Liver (tissue), 9 donors: ENCODE data around the gene C4orf36. TPM values are rescaled to one million over a fixed set of nuclear protein-coding genes. Genes with fewer than 3 reads are reported as not detected.

Experiments
- DNase-seq: peaks from one replicate; pipeline ENCODE4 v3.0.0-alpha.2; 2017; ENCODE audit warnings: low spot score
- H3K27ac ChIP-seq, 2 donors: one replicate each; pipeline ENCODE4 v1.7.0; 2013; ENCODE audit warnings: inconsistent platforms in 2 of 2, low read length in 2 of 2, control low read depth in 1 of 2, low read depth in 1 of 2, mild to moderate bottlenecking in 1 of 2
- H3K27me3 ChIP-seq, 4 donors: one replicate each; pipeline versions ENCODE4 v1.6.1 to v1.7.0; 2013; ENCODE audit warnings: low read length in 3 of 4, inconsistent platforms in 1 of 4, mild to moderate bottlenecking in 1 of 4, moderate library complexity in 1 of 4; ENCODE audit not compliant: control insufficient read depth in 4 of 4, insufficient read depth in 4 of 4
- H3K36me3 ChIP-seq, 4 donors: one replicate each; pipeline versions ENCODE4 v1.6.1 to v1.7.0; 2013; ENCODE audit warnings: low read length in 3 of 4, mild to moderate bottlenecking in 3 of 4, low read depth in 1 of 4, moderate library complexity in 1 of 4; ENCODE audit not compliant: control insufficient read depth in 4 of 4, insufficient read depth in 3 of 4
- H3K4me1 ChIP-seq, 4 donors: one replicate each; pipeline versions ENCODE4 v1.6.1 to v1.7.0; 2013; ENCODE audit warnings: low read length in 3 of 4, mild to moderate bottlenecking in 3 of 4, moderate library complexity in 1 of 4; ENCODE audit not compliant: control insufficient read depth in 4 of 4, insufficient read depth in 4 of 4
- H3K4me3 ChIP-seq, 3 donors: one replicate each; pipeline versions ENCODE4 v1.6.1 to v1.7.0; 2013; ENCODE audit warnings: low read length in 3 of 3, control low read depth in 1 of 3, low read depth in 1 of 3, mild to moderate bottlenecking in 1 of 3
- H3K9ac ChIP-seq, 2 donors: one replicate each; pipeline ENCODE4 v1.7.0; 2013; ENCODE audit warnings: low read length in 2 of 2, mild to moderate bottlenecking in 2 of 2, moderate library complexity in 2 of 2, control low read depth in 1 of 2, low read depth in 1 of 2
- H3K9me3 ChIP-seq, 4 donors: one replicate each; pipeline versions ENCODE4 v1.6.1 to v1.7.0; 2013; ENCODE audit warnings: low read length in 3 of 4; ENCODE audit not compliant: control insufficient read depth in 4 of 4
- ATF3 ChIP-seq: IDR thresholded peaks from 2 replicates; pipeline ENCODE4 v1.6.1; 2016; ENCODE audit warnings: antibody characterized with exemption
- CTCF ChIP-seq: fragments of 150-350 bp; IDR thresholded peaks from 2 replicates; pipeline ENCODE4 v1.5.1; 2017; ENCODE audit warnings: improper control_type of control experiment, low read depth, low read length; ENCODE audit not compliant: missing input control
- EGR1 ChIP-seq, 2 donors: IDR thresholded peaks; 2 replicates each; pipeline ENCODE4 v1.6.1; 2016 to 2018; ENCODE audit warnings: antibody characterized with exemption in 2 of 2, low read depth in 2 of 2
- FOXA1 ChIP-seq: IDR thresholded peaks from 2 replicates; pipeline ENCODE4 v1.6.1; 2016; ENCODE audit warnings: antibody characterized with exemption
- FOXA2 ChIP-seq: IDR thresholded peaks from 2 replicates; pipeline ENCODE4 v1.6.1; 2016; ENCODE audit warnings: antibody characterized with exemption
- GABPA ChIP-seq, 2 donors: IDR thresholded peaks in 1 of 2; conservative IDR thresholded peaks in 1 of 2; 2 replicates each; pipeline ENCODE4 v1.6.1; 2016; ENCODE audit warnings: antibody characterized with exemption in 2 of 2, mild to moderate bottlenecking in 1 of 2, moderate library complexity in 1 of 2
- HNF4A ChIP-seq, 2 donors: conservative IDR thresholded peaks; 2 replicates each; pipeline ENCODE4 v1.6.1; 2016; ENCODE audit warnings: antibody characterized with exemption in 2 of 2, mild to moderate bottlenecking in 2 of 2
- HNF4G ChIP-seq: IDR thresholded peaks from 2 replicates; pipeline ENCODE4 v1.6.1; 2016; ENCODE audit warnings: antibody characterized with exemption
- JUND ChIP-seq, 2 donors: IDR thresholded peaks; 2 replicates each; pipeline ENCODE4 v1.6.1; 2016; ENCODE audit warnings: antibody characterized with exemption in 2 of 2
- MAX ChIP-seq: IDR thresholded peaks from 2 replicates; pipeline ENCODE4 v1.6.1; 2016; ENCODE audit warnings: antibody characterized with exemption
- NR2F2 ChIP-seq: IDR thresholded peaks from 2 replicates; pipeline ENCODE4 v1.6.1; 2016; ENCODE audit warnings: antibody characterized with exemption
- RAD21 ChIP-seq, 2 donors: IDR thresholded peaks; 2 replicates each; pipeline ENCODE4 v1.6.1; 2016; ENCODE audit warnings: antibody characterized with exemption in 2 of 2, mild to moderate bottlenecking in 2 of 2
- REST ChIP-seq: IDR thresholded peaks from 2 replicates; pipeline ENCODE4 v1.6.1; 2016; ENCODE audit warnings: antibody characterized with exemption, mild to moderate bottlenecking
- RXRA ChIP-seq, 2 donors: IDR thresholded peaks; 2 replicates each; pipeline ENCODE4 v1.6.1; 2017 to 2018; ENCODE audit warnings: antibody characterized with exemption in 2 of 2, mild to moderate bottlenecking in 1 of 2
- SP1 ChIP-seq: IDR thresholded peaks from 2 replicates; pipeline ENCODE4 v1.6.1; 2018; ENCODE audit warnings: antibody characterized with exemption, mild to moderate bottlenecking
- TAF1 ChIP-seq: conservative IDR thresholded peaks from 2 replicates; pipeline ENCODE4 v1.6.1; 2016; ENCODE audit warnings: antibody characterized with exemption, mild to moderate bottlenecking
- YY1 ChIP-seq: IDR thresholded peaks from 2 replicates; pipeline ENCODE4 v1.6.1; 2016; ENCODE audit warnings: antibody characterized with exemption, mild to moderate bottlenecking
- ZBTB33 ChIP-seq: IDR thresholded peaks from 2 replicates; pipeline ENCODE4 v1.6.1; 2016; ENCODE audit warnings: antibody characterized with exemption
- WGBS: extraction: QIAGEN DNeasy Blood & Tissue Kit; methylation state at CpG from one replicate; pipeline ENCODE4 v1.1.7; 2013; 5-methylcytosine and 5-hydroxymethylcytosine counted together
- polyA plus RNA-seq, 2 donors: library from polyadenylated mRNA; stranded (reverse) in 1 of 2; unstranded in 1 of 2; fragments of 200-250 nt in 1 of 2; fragments of >200 nt in 1 of 2; fragmentation: Nextera tagmentation in 1 of 2; extraction: Ambion mirVana in 1 of 2; gene quantifications; one replicate each; pipeline versions ENCODE4 v1.2.1 to v1.2.3, GENCODE V29; 2013 to 2015
- total RNA-seq, 2 donors: library from RNA; depleted of rRNA; stranded (reverse); fragments of >200 nt; gene quantifications; one replicate each; pipeline ENCODE4 v1.2.3, GENCODE V29; 2014
- donor health status: healthy.
- donor health status: healthy.
- donor health status: healthy.
- donor health status: healthy.
- donor health status: healthy.

The C4orf36 gene
- total and polyA plus RNA-seq, 4 donors = 0.09 TPM; not detected in 3

- Histone ChIP-seq H3K9ac (no peak overlapping the region), H3K36me3 (peaks cover 0 to 2% (median 0%) of the 10 kb centered on the region in 4 donors), H3K9me3 (no peaks in the 10 kb centered on the region), H3K4me3 (no peak overlapping the region), H3K27ac (no peak overlapping the region), H3K27me3 (no peaks in the 10 kb centered on the region), H3K4me1 (no peaks in the 10 kb centered on the region)
- 81% methylated on average over 3 of the region's 3 CpGs for whole genome bisulfite sequencing
- no peak for TF ChIP-seq ATF3
- TF ChIP-seq ZBTB33 = no peak
- TF ChIP-seq TAF1 = no peak
- no peak for TF ChIP-seq GABPA (IDR thresholded peaks at IDR 0.05 in 1 of 2, conservative IDR thresholded peaks at IDR 0.05 in 1 of 2)
- no peak for TF ChIP-seq REST
- no peak for TF ChIP-seq EGR1 (IDR thresholded peaks at IDR 0.05; ENCODE audit: low read depth in 2 of 2)
- TF ChIP-seq MAX = no peak
- no peak for TF ChIP-seq JUND (IDR thresholded peaks at IDR 0.05)
- TF ChIP-seq RXRA (IDR thresholded peaks at IDR 0.05) = no peak
- no peak for TF ChIP-seq HNF4A (conservative IDR thresholded peaks at IDR 0.05)
- TF ChIP-seq FOXA1 = no peak
- no peak for TF ChIP-seq HNF4G
- TF ChIP-seq CTCF = no peak
- TF ChIP-seq SP1 = no peak
- TF ChIP-seq FOXA2 = no peak
- TF ChIP-seq YY1 = no peak
- TF ChIP-seq RAD21 (IDR thresholded peaks at IDR 0.05) = no peak
- no peak for TF ChIP-seq NR2F2
- DNase-seq = no peak
Measured at GRCh38 chr4:86835677-86836076, 56.5 kb downstream of the C4orf36 start.
